ENCODE measurements around the gene RFC5. TPM values are rescaled to one million over a fixed set of nuclear protein-coding genes. Genes with fewer than 3 reads are reported as not detected.

RFC5 gene
- total and polyA plus RNA-seq, 10 of the 15 experiments (the other 5 are each of a cell fraction or from before 2014, with no cell fraction given): 30.9 to 73.3 (median 53.5) TPM

DNA sequence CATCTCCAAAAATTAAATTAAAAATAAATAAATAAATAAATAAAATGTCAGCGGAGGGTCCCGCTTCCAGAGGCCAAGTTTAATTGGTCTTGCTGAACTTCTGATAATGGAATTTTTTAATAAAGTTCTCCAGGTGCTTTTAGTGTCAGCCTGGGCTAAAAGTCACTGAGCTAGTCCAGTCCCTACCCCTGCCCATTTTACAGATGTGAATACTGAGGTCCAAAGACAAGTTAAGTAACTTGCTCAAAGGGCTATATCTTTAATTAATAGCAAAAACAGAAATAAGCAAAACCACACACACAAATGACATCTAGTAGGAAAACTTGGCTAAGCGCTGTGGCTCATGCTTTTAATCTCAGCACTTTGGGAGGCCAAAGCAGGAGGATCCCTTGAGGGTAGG lies 5.6 kb upstream of the RFC5 start:
- Histone ChIP-seq H3K79me2 (ENCODE audit: control insufficient read depth, insufficient read depth, low read length) (no peaks in the 10 kb centered on the region), H3K27me3 (replicated peaks in 1 of 2; ENCODE audit: control insufficient read depth in 2 of 2, insufficient read depth in 2 of 2, low read length in 1 of 2) (no peaks in the 10 kb centered on the region), H3K4me3 (no peak overlapping the region), H4K20me1 (ENCODE audit: control insufficient read depth, insufficient read depth) (no peaks in the 10 kb centered on the region), H3K9me3 (replicated peaks; ENCODE audit: control insufficient read depth, insufficient read depth, low read length) (no peaks in the 10 kb centered on the region; the same call in 2 of the 3 replicates), H3K4me2 (ENCODE audit: control insufficient read depth, insufficient read depth) (no peak overlapping the region), H3K4me1 (ENCODE audit: control insufficient read depth, insufficient read depth, low read length) (no peaks in the 10 kb centered on the region), H3K36me3 (ENCODE audit: control insufficient read depth in 2 of 2, insufficient read depth in 2 of 2, low read length in 1 of 2) (no peaks in the 10 kb centered on the region), H3K27ac (ENCODE audit: control insufficient read depth, insufficient read depth) (no peak overlapping the region), H2AFZ (ENCODE audit: control insufficient read depth, low read depth, low read length) (no peak overlapping the region), H3K9ac (ENCODE audit: control insufficient read depth, insufficient read depth, low read length) (no peak overlapping the region)
- ChIA-PET SMC1A (ENCODE audit: uncharacterized antibody, unreplicated experiment) (no interaction called here), CTCF (no interaction called here), POLR2A (no interaction called here), RAD21 (ENCODE audit: unreplicated experiment) (no interaction called here)
- 100% methylated on average over 3 of the region's 3 CpGs for WGBS (ENCODE audit: insufficient coverage, insufficient replicate concordance, low lambda C conversion rate, missing lambda C conversion rate)
- FAIRE-seq (no peak), ATAC-seq (no peak), DNase-seq (ENCODE audit: low read depth, low spot score) (no peak)
- no TSS peak for BruUV-seq (replicated peaks)
- in situ Hi-C loops (cut with MboI) (no loop called here), intact Hi-C loops (cut with micrococcal nuclease; ENCODE audit: unreplicated experiment) (no loop called here)
- TF ChIP-seq ZNF687 (IDR thresholded peaks at IDR 0.05) (no peak), ATF7 (IDR thresholded peaks at IDR 0.05; ENCODE audit: low read depth) (no peak)

- Histone ChIP-seq H4K20me1 (ENCODE audit: control insufficient read depth, insufficient read depth) (no peaks in the 10 kb centered on the region), H3K27me3 (replicated peaks in 1 of 2; ENCODE audit: control insufficient read depth in 2 of 2, insufficient read depth in 2 of 2, low read length in 1 of 2) (no peaks in the 10 kb centered on the region), H3K4me1 (ENCODE audit: control insufficient read depth, insufficient read depth, low read length) (no peaks in the 10 kb centered on the region), H3K9me3 (replicated peaks; ENCODE audit: control insufficient read depth, insufficient read depth, low read length) (no peaks in the 10 kb centered on the region; the same call in 2 of the 3 replicates), H3K4me3 (no peak overlapping the region), H3K9ac (ENCODE audit: control insufficient read depth, insufficient read depth, low read length) (no peak overlapping the region), H3K27ac (ENCODE audit: control insufficient read depth, insufficient read depth) (no peak overlapping the region), H3K4me2 (ENCODE audit: control insufficient read depth, insufficient read depth) (no peak overlapping the region), H3K36me3 (ENCODE audit: control insufficient read depth in 2 of 2, insufficient read depth in 2 of 2, low read length in 1 of 2) (no peaks in the 10 kb centered on the region), H2AFZ (ENCODE audit: control insufficient read depth, low read depth, low read length) (no peak overlapping the region), H3K79me2 (ENCODE audit: control insufficient read depth, insufficient read depth, low read length) (no peaks in the 10 kb centered on the region)
- POLR2A ChIA-PET: no interaction called here
- WGBS (ENCODE audit: insufficient coverage, insufficient replicate concordance, low lambda C conversion rate, missing lambda C conversion rate): 54% methylated on average over 3 of the region's 3 CpGs
- in situ Hi-C loops (cut with MboI) (no loop called here), intact Hi-C loops (cut with micrococcal nuclease; ENCODE audit: unreplicated experiment) (no loop called here)
- CTCF ChIA-PET: no interaction called here
- FAIRE-seq (no peak), ATAC-seq (no peak), DNase-seq (ENCODE audit: low read depth, low spot score) (no peak)
- SMC1A ChIA-PET (ENCODE audit: uncharacterized antibody, unreplicated experiment): interaction anchor here (0.6 kb wide), 1 partner anchor 161 kb away, joined by 3 read pairs; no protein-coding TSS in a partner anchor
- TF ChIP-seq STAT3 (IDR thresholded peaks at IDR 0.05; ENCODE audit: low read depth, low read length) (no peak), HDGF (IDR thresholded peaks at IDR 0.05) (no peak), FOXM1 (IDR thresholded peaks at IDR 0.05; ENCODE audit: low read depth, low read length) (no peak), MLLT1 (IDR thresholded peaks at IDR 0.05) (no peak), NRF1 (conservative IDR thresholded peaks at IDR 0.05; ENCODE audit: low read depth, low read length) (no peak)
- BruUV-seq (replicated peaks): no TSS peak
- RAD21 ChIA-PET (ENCODE audit: unreplicated experiment): no interaction called here
Measured at GRCh38 chr12:118011377-118011776, 5.1 kb upstream of the RFC5 start.

Data from GM12878 (cell line).